Panc1 (cell line): ENCODE results near the gene ARPC4. TPM values are rescaled to one million over a fixed set of nuclear protein-coding genes. Genes with fewer than 3 reads are reported as not detected.

Source experiments
- ATAC-seq: fragments of 200-7000 bp; cut with Tn5 transposase; 2 replicates; pipeline ENCODE4 v1.9.1; 2020; ENCODE audit warnings: mild to moderate bottlenecking, moderate library complexity
- BruUV-seq: library from RNA; stranded (reverse); fragments of 400-500 nt; replicated peaks from 2 replicates; lab custom pipeline; 2021; lab: Mats Ljungman, UMichigan
- CTCF ChIA-PET: fragments of 300-600 bp; sonication (Branson Sonifier 250); formaldehyde crosslinking; loops from one replicate; lab custom pipeline; 2022; ENCODE audit warnings: antibody characterized with exemption; lab: Charles Lee
- POLR2A ChIA-PET: fragments of 300-600 bp; sonication (Branson Sonifier 250); formaldehyde crosslinking; loops from one replicate; lab custom pipeline; 2022; ENCODE audit warnings: antibody characterized with exemption; lab: Charles Lee
- DNase-seq: peaks from one replicate; pipeline ENCODE4 v3.0.0-alpha.2; 2010; ENCODE audit warnings: low read depth, low spot score
- H3K27ac ChIP-seq: 2 replicates; pipeline ENCODE4 v1.5.1; 2011; ENCODE audit warnings: mild to moderate bottlenecking, low read length, inconsistent platforms
- H3K27me3 ChIP-seq: fragments of 200-500 bp; sonication (Bioruptor generic); 2 replicates; pipeline ENCODE4 v1.6.0; 2014; ENCODE audit warnings: low read length, inconsistent platforms; ENCODE audit not compliant: control insufficient read depth, insufficient read depth
- H3K36me3 ChIP-seq: fragments of 200-500 bp; sonication (Bioruptor generic); 2 replicates; pipeline ENCODE4 v1.5.1; 2014; ENCODE audit warnings: inconsistent platforms, mild to moderate bottlenecking, low read length, moderate library complexity; ENCODE audit not compliant: control insufficient read depth, insufficient read depth
- H3K4me1 ChIP-seq: 2 replicates; pipeline ENCODE4 v1.5.1; 2011; ENCODE audit warnings: inconsistent platforms, mild to moderate bottlenecking, low read length, moderate library complexity; ENCODE audit not compliant: control insufficient read depth, insufficient read depth
- H3K4me3 ChIP-seq, 2 experiments: 2 replicates each; pipeline ENCODE4 v1.5.1; 2011 to 2012; ENCODE audit warnings: low read depth in 2 of 2, low read length in 2 of 2, mild to moderate bottlenecking in 2 of 2, inconsistent platforms in 1 of 2, moderate library complexity in 1 of 2
- H3K9me3 ChIP-seq: fragments of 200-500 bp; sonication (Bioruptor generic); 2 replicates; pipeline ENCODE4 v1.5.1; 2014; ENCODE audit warnings: low read depth, mild to moderate bottlenecking, inconsistent platforms, low read length, moderate library complexity; ENCODE audit not compliant: control insufficient read depth, insufficient read depth
- CTCF ChIP-seq: fragments of 450-650 bp; IDR thresholded peaks from 2 replicates; pipeline ENCODE4 v1.5.1; 2017; ENCODE audit warnings: mild to moderate bottlenecking
- POLR2AphosphoS5 ChIP-seq: IDR thresholded peaks from 2 replicates; pipeline ENCODE4 v1.6.1; 2012; ENCODE audit warnings: mild to moderate bottlenecking, low read depth, low read length, moderate library complexity
- REST ChIP-seq, 2 experiments: IDR thresholded peaks; 2 replicates each; pipeline ENCODE4 v1.6.1; 2011 to 2012; ENCODE audit warnings: low read depth in 2 of 2, control low read depth in 1 of 2, low read length in 1 of 2, mild to moderate bottlenecking in 1 of 2, moderate library complexity in 1 of 2; ENCODE audit not compliant: insufficient read depth in 1 of 2
- SIN3A ChIP-seq: IDR thresholded peaks from 2 replicates; pipeline ENCODE4 v1.6.1; 2012; ENCODE audit warnings: low read depth, mild to moderate bottlenecking, low read length, moderate library complexity, borderline replicate concordance; ENCODE audit not compliant: insufficient read depth
- TCF7L2 ChIP-seq: IDR thresholded peaks from 2 replicates; pipeline ENCODE4 v1.6.1; 2011; ENCODE audit warnings: mild to moderate bottlenecking, low read depth, low read length, inconsistent platforms
- in situ Hi-C: cut with HindIII; loops from 2 replicates; pipeline ENCODE4 v1.10.0; 2016; ENCODE audit warnings: low sequenced_read_pairs, low pct_unique_long_range_greater_than_20kb
- intact Hi-C: fragments of 100-400 bp; cut with micrococcal nuclease; formaldehyde crosslinking; loops from one replicate; pipeline ENCODE4 v1.10.0; 2022; ENCODE audit not compliant: unreplicated experiment
- total RNA-seq: library from RNA; stranded (reverse); gene quantifications from one replicate; pipeline ENCODE4 v1.2.1, GENCODE V29; 2021; ENCODE audit not compliant: unreplicated experiment

ARPC4 gene
- total RNA-seq, 1 experiment from 2014 or later, result 117 TPM

- no peaks in the 10 kb centered on the region for H3K36me3 ChIP-seq
- BruUV-seq, result no TSS peak
- DNase-seq (no peak), ATAC-seq (no peak)
- H3K4me3 ChIP-seq, result no peak overlapping the region
- no peaks in the 10 kb centered on the region for H3K27me3 ChIP-seq
- H3K4me1 ChIP-seq, result no peaks in the 10 kb centered on the region
- intact Hi-C loops (no loop called here), in situ Hi-C loops (no loop called here)
- ChIA-PET POLR2A (interaction anchor here (0.6 kb wide), 2 partner anchors 120 to 267 kb away, joined by 6 to 12 read pairs; no protein-coding TSS in a partner anchor), CTCF (no interaction called here)
- no peak overlapping the region for H3K27ac ChIP-seq
- TF ChIP-seq REST (IDR thresholded peaks at IDR 0.05; ENCODE audit: insufficient read depth in 1 of 2, low read depth in 2 of 2, low read length in 1 of 2), result no peak
- TF ChIP-seq CTCF, result no peak
- TF ChIP-seq SIN3A, result no peak
- no peak for TF ChIP-seq TCF7L2
- TF ChIP-seq POLR2AphosphoS5, result no peak
- H3K9me3 ChIP-seq, result no peaks in the 10 kb centered on the region
Observed at GRCh38 chr3:9780910-9781309, 12.0 kb upstream of the ARPC4 start.

- Histone ChIP-seq H3K4me1 (no peaks in the 10 kb centered on the region), H3K4me3 (no peak overlapping the region), H3K9me3 (no peaks in the 10 kb centered on the region), H3K27ac (no peak overlapping the region), H3K27me3 (no peaks in the 10 kb centered on the region), H3K36me3 (no peaks in the 10 kb centered on the region)
- no peak for DNase-seq
- no peak for ATAC-seq
- intact Hi-C loops (no loop called here), in situ Hi-C loops (no loop called here)
- POLR2A ChIA-PET, result interaction anchor here (0.6 kb wide), 2 partner anchors 121 to 267 kb away, joined by 6 to 12 read pairs; no protein-coding TSS in a partner anchor
- TF ChIP-seq REST (IDR thresholded peaks at IDR 0.05; ENCODE audit: insufficient read depth in 1 of 2, low read depth in 2 of 2, low read length in 1 of 2) (no peak), CTCF (no peak), POLR2AphosphoS5 (no peak), TCF7L2 (no peak), SIN3A (no peak)
- CTCF ChIA-PET, result interaction anchor here (0.5 to 1.1 kb wide), 2 partner anchors 11 to 45 kb away, joined by 3 read pairs; no protein-coding TSS in a partner anchor
- BruUV-seq, result no TSS peak
Observed at GRCh38 chr3:9781551-9781950, 11.3 kb upstream of the ARPC4 start.
